ENCODE data around the gene SLC45A3. TPM values are rescaled to one million over a fixed set of nuclear protein-coding genes. Genes with fewer than 3 reads are reported as not detected.

SLC45A3 gene
- total and polyA plus RNA-seq, 2 of the 4 experiments (the other 2 are of a cell fraction) = 1.4 to 2.5 TPM

DNA sequence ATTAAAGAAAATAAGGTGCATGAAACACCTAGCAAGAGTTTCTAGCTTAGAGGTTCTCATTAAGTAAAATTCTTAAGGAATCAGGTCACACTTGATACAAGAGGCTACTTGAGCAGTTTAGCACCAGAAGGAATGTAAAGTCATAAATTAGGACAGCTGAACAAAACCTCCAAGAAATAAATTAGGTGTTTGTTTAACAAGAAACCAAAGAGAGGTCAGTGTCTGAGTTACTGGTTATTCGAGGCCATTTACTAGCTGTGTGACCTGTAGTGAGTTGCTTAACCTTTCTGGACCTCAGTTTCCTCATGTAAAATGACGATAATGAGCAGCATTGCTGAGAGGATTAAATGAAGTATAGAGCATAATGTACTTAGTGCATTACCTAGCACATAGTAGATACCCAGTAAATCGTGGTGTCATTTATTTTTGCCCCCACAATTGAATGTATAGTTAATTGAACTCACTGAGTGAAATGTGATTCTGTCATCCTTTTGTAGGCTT lies 47.6 kb downstream of the SLC45A3 start:
- no TSS peak for BruUV-seq (replicated peaks)
- H3K18ac ChIP-seq (ENCODE audit: low read depth, low read length) = no peak overlapping the region
- no peak overlapping the region for H2BK15ac ChIP-seq (ENCODE audit: low read depth, low read length)
- CTCF ChIA-PET = interaction anchor here (0.6 to 4.4 kb wide), 8 partner anchors 11 to 106 kb away, joined by 3 to 30 read pairs (median 4); no protein-coding TSS in a partner anchor
- H3K9ac ChIP-seq (ENCODE audit: low read depth, low read length) = no peak overlapping the region
- H2AK9ac ChIP-seq (replicated peaks; ENCODE audit: low read depth, low read length, poor library complexity) = no peak overlapping the region
- no peak overlapping the region for H3K27ac ChIP-seq (ENCODE audit: insufficient read depth, low read length)
- peaks cover 4 to 27% of the 10 kb centered on the region in 2 experiments; a peak in 2 of 4 replicates for H3K79me1 ChIP-seq (ENCODE audit: low read depth in 1 of 2, low read length in 2 of 2)
- H2AK5ac ChIP-seq (ENCODE audit: low read depth, low read length) = no peak overlapping the region
- no peak for DNase-seq
- H3K4ac ChIP-seq (ENCODE audit: low read depth, low read length) = no peak overlapping the region
- peak overlapping the region; percentile 85 for H3K4me2 ChIP-seq (ENCODE audit: low read depth, low read length)
- H3K4me1 ChIP-seq (ENCODE audit: control insufficient read depth, insufficient read depth, low read length) = peaks cover 4% of the 10 kb centered on the region
- no peaks in the 10 kb centered on the region for H3K36me3 ChIP-seq (ENCODE audit: control insufficient read depth, insufficient read depth, low read length)
- in situ Hi-C loops (cut with MboI; ENCODE audit: low sequenced_read_pairs) = loop anchor here (5.0 kb wide), 1 partner anchor 40 kb away; no protein-coding TSS in a partner anchor
- no CpG with 5 or more reads among the region's 3 CpGs for WGBS, 2 experiments (ENCODE audit: extremely low coverage in 2 of 2, insufficient read length in 1 of 2)
- peak overlapping the region; percentile 72 for H3K23ac ChIP-seq (ENCODE audit: low read depth, low read length)
- 0 out of 2 replicates have a peak overlapping the region, but pooled peaks have one; percentile 21 for H2BK20ac ChIP-seq (ENCODE audit: low read depth, low read length)
- POLR2A ChIA-PET (ENCODE audit: unreplicated experiment) = interaction anchor here (0.6 to 1.3 kb wide), 2 partner anchors 32 to 34 kb away, joined by 4 read pairs; no protein-coding TSS in a partner anchor
- H3K9me1 ChIP-seq (ENCODE audit: insufficient read depth, low read length) = peaks cover 5% of the 10 kb centered on the region; the same call in 1 of the 2 replicates
- H3K14ac ChIP-seq (replicated peaks; ENCODE audit: low read depth, low read length) = no peak overlapping the region
- intact Hi-C loops (cut with micrococcal nuclease) = loop anchor here (1.0 to 2.0 kb wide), 3 partner anchors 24 to 103 kb away; no protein-coding TSS in a partner anchor
- H4K5ac ChIP-seq (ENCODE audit: low read depth, low read length) = no peak overlapping the region; the same call in 1 of the 2 replicates
- ATAC-seq (ENCODE audit: low read depth) = no peak
- H3K56ac ChIP-seq (ENCODE audit: extremely low read depth, insufficient read depth, low read length) = no peak overlapping the region
- H4K20me1 ChIP-seq (ENCODE audit: insufficient read depth, low read length) = peaks cover 11% of the 10 kb centered on the region; the same call in 1 of the 2 replicates
- dilution Hi-C loops (cut with HindIII; ENCODE audit: low sequenced_read_pairs, unreplicated experiment) = no loop called here
- TF ChIP-seq NFE2L2 (IDR thresholded peaks at IDR 0.05; ENCODE audit: low read depth, low read length) (no peak), FOS (IDR thresholded peaks at IDR 0.05; ENCODE audit: low read depth, low read length) (no peak), CHD1 (IDR thresholded peaks at IDR 0.05; ENCODE audit: low read depth, low read length) (no peak), MAZ (IDR thresholded peaks at IDR 0.05; ENCODE audit: borderline replicate concordance, low read depth, low read length) (no peak), RFX5 (IDR thresholded peaks at IDR 0.05; ENCODE audit: low read depth, low read length) (no peak)
- TF ChIP-seq, protein P1, sequence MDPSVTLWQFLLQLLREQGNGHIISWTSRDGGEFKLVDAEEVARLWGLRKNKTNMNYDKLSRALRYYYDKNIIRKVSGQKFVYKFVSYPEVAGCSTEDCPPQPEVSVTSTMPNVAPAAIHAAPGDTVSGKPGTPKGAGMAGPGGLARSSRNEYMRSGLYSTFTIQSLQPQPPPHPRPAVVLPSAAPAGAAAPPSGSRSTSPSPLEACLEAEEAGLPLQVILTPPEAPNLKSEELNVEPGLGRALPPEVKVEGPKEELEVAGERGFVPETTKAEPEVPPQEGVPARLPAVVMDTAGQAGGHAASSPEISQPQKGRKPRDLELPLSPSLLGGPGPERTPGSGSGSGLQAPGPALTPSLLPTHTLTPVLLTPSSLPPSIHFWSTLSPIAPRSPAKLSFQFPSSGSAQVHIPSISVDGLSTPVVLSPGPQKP (IDR thresholded peaks at IDR 0.05; ENCODE audit: borderline replicate concordance, low read depth, low read length) = no peak
- no peak overlapping the region for H2AFZ ChIP-seq (replicated peaks; ENCODE audit: low read length, poor library complexity)
- no peak overlapping the region for H2BK120ac ChIP-seq (ENCODE audit: low read depth, low read length)
- H3K27me3 ChIP-seq (ENCODE audit: control insufficient read depth, insufficient read depth, low read length) = no peaks in the 10 kb centered on the region
- peak overlapping the region; percentile 9 to 66; a peak in 3 of 4 replicates for H4K8ac ChIP-seq (ENCODE audit: low read depth in 2 of 2, low read length in 2 of 2)
- no peaks in the 10 kb centered on the region for H3K9me3 ChIP-seq (ENCODE audit: control insufficient read depth, insufficient read depth, low read length)
- peak overlapping the region; percentile 22 for H2BK5ac ChIP-seq (ENCODE audit: low read depth, low read length, poor library complexity, severe bottlenecking)
- peak overlapping the region; percentile 99; the same call in 1 of the 2 replicates for H3K4me3 ChIP-seq (ENCODE audit: insufficient read depth, low read depth, low read length)
- no peak overlapping the region for H4K91ac ChIP-seq (ENCODE audit: insufficient read depth, low read depth, low read length)

Data from IMR-90 (cell line).